Skeletal muscle cell (primary cell): ENCODE results near the gene EIF4G1.

ENCODE experiments used
- DNase-seq: peaks from one replicate; pipeline ENCODE4 v3.0.0-alpha.2; 2010; ENCODE audit warnings: low read depth
- H3K4me3 ChIP-seq: 2 replicates; pipeline ENCODE4 v1.5.1; 2011; ENCODE audit warnings: low read depth, mild to moderate bottlenecking, control low read depth, low read length, moderate library complexity

EIF4G1 gene

GRCh38 chr3:184305577-184305976 lies 8.8 kb upstream of the EIF4G1 start:
- H3K4me3 ChIP-seq = no peak overlapping the region
- no peak for DNase-seq

DNA sequence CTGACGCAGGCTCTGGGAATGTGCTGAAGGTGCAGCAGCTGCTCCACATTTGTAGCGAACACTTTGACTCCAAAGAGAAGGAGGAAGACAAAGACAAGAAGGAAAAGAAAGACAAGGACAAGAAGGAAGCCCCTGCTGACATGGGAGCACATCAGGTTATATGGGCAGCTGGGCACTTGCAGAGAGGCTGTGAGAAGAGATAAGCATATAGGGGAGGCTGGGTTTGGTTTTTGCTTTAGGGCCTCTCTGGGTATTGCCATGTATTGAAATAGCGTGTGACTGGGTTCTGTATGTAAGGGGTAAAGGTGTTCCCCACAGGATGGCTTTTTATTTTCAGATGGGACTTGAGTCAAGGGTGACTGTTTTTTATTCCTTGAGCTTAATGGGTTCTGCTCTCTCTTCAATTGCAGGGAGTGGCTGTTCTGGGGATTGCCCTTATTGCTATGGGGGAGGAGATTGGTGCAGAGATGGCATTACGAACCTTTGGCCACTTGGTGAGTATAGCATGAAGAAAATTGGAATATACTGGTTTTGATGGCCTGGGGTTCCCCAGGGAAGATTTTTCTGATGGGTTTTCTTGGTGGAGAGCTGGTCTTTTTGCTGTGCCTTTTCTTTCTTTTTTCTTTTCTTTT lies 7.9 kb upstream of the EIF4G1 start:
- no peak for DNase-seq
- no peak overlapping the region for H3K4me3 ChIP-seq

DNA sequence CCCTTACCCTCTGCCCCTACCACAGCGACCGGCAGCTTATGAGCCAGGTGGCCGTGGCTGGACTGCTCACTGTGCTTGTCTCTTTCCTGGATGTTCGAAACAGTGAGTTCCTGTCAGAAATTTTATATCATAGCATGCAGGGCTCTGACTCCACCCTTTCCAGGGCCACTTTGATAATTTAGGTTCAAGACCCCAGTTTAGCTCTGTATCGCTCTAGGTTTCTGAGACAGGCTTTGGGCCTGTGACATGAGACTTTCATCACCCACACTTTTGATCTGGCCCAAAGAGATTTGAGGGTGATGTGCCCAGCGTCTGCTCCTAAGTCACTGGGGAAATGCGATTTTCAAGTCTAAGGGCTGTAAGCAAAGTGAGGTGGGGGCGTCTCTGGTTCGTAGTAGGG lies 6.5 kb upstream of the EIF4G1 start:
- DNase-seq = no peak
- H3K4me3 ChIP-seq = no peak overlapping the region

DNA sequence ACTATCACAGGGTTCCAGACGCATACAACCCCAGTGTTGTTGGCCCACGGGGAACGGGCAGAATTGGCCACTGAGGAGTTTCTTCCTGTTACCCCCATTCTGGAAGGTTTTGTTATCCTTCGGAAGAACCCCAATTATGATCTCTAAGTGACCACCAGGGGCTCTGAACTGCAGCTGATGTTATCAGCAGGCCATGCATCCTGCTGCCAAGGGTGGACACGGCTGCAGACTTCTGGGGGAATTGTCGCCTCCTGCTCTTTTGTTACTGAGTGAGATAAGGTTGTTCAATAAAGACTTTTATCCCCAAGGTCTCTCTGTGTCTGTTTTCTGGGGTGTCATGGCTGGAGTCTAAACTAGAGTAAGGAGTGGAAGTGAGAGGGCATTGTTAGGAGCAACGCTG lies 5.7 kb upstream of the EIF4G1 start:
- H3K4me3 ChIP-seq = no peak overlapping the region
- DNase-seq = no peak

GRCh38 chr3:184311633-184312032 lies 2.8 kb upstream of the EIF4G1 start:
- no peak overlapping the region for H3K4me3 ChIP-seq
- no peak for DNase-seq

GRCh38 chr3:184314700-184315542 lies 515 bp downstream of the EIF4G1 start:
- peak; percentile 55 for DNase-seq
- H3K4me3 ChIP-seq = peak overlapping the region; percentile 80

DNA sequence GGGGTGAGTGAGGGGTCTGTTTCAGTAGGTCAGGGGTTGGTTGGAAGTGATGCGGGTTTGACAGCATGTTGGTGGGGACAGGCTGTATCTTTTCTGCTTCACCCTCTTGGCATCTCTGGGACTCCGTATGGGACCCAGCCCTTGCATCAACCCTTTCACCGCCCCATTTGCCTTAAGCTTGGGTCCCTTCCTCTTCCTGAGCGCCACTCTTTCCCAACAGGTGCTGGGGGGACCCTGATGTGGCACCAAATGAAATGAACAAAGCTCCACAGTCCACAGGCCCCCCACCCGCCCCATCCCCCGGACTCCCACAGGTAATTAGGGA lies 1.1 kb downstream of the EIF4G1 start:
- peak overlapping the region; percentile 80 for H3K4me3 ChIP-seq
- no peak for DNase-seq

- no peak for DNase-seq
- peak overlapping the region; percentile 80 for H3K4me3 ChIP-seq
Measured at GRCh38 chr3:184315871-184316661, 1.7 kb downstream of the EIF4G1 start.

DNA sequence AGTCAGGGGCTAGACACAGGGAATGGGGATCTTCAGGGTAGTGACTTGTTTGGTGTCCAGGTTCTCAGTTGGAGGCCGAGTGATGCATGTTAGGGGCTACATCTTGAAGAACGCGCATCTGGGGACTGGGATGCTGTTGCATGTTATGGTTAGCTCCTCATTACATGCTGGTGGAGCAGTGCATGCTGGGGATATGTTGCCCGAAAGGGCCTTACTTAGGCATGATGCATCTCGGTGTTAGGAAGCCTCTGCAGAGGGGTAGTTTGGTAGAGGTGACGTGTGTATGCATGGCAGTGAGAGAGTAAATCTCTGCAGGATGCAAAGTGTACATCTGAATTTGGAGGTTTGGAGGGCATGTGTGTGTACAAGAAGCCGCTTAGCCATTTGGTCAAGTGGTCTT lies 2.4 kb downstream of the EIF4G1 start:
- DNase-seq = no peak
- peak overlapping the region; percentile 80 for H3K4me3 ChIP-seq

- H3K4me3 ChIP-seq = peak overlapping the region; percentile 27
- no peak for DNase-seq
Measured at GRCh38 chr3:184317201-184317600, 2.8 kb downstream of the EIF4G1 start.

DNA sequence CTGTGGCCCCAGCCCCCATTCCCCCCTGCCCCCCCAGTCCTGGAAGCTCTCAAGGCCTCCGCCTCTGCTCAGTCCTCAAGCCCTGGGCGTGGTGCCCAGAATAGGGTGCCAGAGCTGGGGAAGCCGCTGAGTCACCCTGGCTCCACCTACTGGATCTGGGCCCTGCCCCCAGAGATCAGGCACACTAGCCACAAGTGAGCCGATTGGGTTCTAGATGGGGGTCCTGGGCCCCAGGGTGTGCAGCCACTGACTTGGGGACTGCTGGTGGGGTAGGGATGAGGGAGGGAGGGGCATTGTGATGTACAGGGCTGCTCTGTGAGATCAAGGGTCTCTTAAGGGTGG lies 5.7 kb downstream of the EIF4G1 start:
- peak; percentile 84 for DNase-seq
- H3K4me3 ChIP-seq = no peak overlapping the region

- DNase-seq = no peak
- H3K4me3 ChIP-seq = no peak overlapping the region
Measured at GRCh38 chr3:184321666-184322065, 7.3 kb downstream of the EIF4G1 start.

GRCh38 chr3:184322731-184323487 lies 8.5 kb downstream of the EIF4G1 start:
- DNase-seq = no peak

DNA sequence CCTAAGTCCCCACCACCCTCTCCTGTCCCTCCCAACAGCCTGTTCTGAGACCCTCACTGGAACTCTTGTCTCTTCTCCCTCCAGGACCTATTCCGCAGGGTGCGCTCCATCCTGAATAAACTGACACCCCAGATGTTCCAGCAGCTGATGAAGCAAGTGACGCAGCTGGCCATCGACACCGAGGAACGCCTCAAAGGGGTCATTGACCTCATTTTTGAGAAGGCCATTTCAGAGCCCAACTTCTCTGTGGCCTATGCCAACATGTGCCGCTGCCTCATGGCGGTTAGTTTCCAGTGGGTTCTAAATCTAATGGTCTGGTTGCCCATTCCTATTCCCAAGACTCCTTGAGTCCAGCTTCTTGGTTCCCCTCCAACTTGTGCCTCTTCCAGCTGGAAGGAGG lies 9.3 kb downstream of the EIF4G1 start:
- no peak overlapping the region for H3K4me3 ChIP-seq
- DNase-seq = no peak

More at GRCh38 chr3:184322731-184323487, 8.5 kb downstream of the EIF4G1 start:
- no peak overlapping the region for H3K4me3 ChIP-seq

DNA sequence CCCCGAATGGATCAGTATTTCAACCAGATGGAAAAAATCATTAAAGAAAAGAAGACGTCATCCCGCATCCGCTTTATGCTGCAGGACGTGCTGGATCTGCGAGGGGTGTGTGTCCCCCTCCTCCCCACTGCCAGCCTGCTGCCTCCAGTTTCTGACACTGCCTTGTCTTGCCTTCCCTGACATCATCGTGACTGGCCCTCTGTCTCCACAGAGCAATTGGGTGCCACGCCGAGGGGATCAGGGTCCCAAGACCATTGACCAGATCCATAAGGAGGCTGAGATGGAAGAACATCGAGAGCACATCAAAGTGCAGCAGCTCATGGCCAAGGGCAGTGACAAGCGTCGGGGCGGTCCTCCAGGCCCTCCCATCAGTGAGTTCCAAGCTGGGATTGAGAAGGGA lies 10.9 kb downstream of the EIF4G1 start:
- no peak for DNase-seq
- no peak overlapping the region for H3K4me3 ChIP-seq

- no peak for DNase-seq
- no peak overlapping the region for H3K4me3 ChIP-seq
Measured at GRCh38 chr3:184325715-184326369, 11.4 kb downstream of the EIF4G1 start.

DNA sequence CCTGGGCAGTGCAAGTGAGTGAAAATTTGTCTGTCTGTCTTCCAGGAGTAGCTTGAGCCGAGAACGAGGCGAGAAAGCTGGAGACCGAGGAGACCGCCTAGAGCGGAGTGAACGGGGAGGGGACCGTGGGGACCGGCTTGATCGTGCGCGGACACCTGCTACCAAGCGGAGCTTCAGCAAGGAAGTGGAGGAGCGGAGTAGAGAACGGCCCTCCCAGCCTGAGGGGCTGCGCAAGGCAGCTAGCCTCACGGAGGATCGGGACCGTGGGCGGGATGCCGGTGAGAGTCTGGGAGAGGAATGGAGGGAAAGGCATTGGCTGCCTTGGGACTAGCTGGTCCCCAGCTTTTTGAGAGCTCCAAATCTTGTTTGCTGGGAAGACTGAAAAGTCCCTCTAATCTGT lies 12.8 kb downstream of the EIF4G1 start:
- H3K4me3 ChIP-seq = no peak overlapping the region
- DNase-seq = no peak

DNA sequence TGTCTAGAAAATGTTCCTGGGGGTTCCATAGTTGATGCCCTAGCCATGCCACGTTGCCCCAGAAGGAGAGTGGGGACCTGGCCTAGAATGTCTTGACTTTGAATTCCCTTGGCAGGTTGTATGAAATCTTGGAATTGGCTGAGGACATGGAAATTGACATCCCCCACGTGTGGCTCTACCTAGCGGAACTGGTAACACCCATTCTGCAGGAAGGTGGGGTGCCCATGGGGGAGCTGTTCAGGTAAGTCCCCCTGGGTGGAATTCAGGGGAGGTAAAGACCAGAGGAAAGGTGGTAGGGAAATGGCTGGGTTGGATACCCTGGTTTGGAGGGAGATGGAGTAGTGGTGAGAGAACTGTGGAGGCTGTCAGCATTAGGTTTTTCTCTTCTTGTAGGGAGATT lies 14.1 kb downstream of the EIF4G1 start:
- DNase-seq = no peak
- H3K4me3 ChIP-seq = no peak overlapping the region

- DNase-seq = peak; percentile 70
- no peak overlapping the region for H3K4me3 ChIP-seq
Measured at GRCh38 chr3:184332370-184333090, 18.1 kb downstream of the EIF4G1 start.
